HG03060 (cell line): Measurements from ENCODE around the gene RPL38.
"Not testable (repeated sequence)": the region's sequence is repeated elsewhere in the genome, so short reads cannot be mapped to it uniquely, and the experiment has no call there.

ENCODE experiments used
- ATAC-seq: cut with Tn5 transposase; IDR thresholded peaks from one replicate; pipeline ENCODE4 v1.9.1; 2021; ENCODE audit warnings: low read depth, moderate number of reproducible peaks; ENCODE audit not compliant: unreplicated experiment

Gene RPL38

DNA sequence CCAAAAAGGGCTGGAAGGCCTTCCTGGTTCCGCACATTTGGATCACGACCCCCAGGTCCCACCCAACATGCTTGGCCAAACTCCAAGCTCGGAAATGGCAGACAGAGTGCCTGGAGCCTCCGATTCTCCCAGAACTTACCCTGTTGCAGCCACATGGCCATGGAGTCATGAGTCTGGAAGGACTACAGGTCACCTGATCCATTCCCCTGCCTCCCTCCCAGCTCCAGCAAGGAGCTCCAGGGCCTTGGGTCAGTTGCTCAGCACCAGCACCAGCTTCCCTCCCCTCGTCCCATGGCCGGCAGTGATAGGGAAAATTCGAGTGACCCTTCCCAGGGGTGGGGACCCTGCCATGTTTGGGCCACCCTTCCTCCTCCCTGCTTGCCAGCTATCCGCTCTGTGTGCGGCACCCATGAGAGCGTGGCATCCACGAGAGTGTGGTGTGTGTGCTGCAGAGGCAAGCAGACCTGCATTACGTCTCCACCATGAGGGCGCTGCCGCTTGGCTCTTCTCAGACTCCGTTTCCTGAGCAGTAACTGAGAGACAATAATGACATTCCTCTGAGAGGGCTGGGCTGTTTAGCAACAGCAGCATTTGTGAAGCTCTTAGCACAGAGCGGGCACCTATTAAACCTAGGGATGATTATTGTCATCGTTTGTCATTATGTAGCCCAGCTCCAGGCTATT is 21.3 kb upstream of the RPL38 start:
- no peak for ATAC-seq

DNA sequence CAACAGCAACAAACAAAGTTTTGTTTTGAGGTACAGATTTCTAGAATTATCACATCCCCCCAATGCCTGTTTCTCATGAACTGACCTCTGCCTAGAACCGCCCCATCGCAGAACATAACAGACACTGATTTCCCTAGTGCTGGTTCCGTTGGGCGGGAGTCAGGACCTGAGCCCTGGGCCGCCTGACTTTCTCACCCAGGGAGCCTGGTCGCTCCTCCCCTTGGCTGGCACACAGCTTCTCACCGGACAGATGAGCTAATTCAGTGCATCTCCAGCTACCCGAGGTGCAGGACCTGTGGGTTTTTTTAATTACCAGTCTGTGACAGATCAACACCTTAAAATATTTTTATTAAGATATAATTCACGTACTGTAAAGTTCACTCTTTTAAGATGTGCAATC is 20.1 kb upstream of the RPL38 start:
- ATAC-seq = no peak

DNA sequence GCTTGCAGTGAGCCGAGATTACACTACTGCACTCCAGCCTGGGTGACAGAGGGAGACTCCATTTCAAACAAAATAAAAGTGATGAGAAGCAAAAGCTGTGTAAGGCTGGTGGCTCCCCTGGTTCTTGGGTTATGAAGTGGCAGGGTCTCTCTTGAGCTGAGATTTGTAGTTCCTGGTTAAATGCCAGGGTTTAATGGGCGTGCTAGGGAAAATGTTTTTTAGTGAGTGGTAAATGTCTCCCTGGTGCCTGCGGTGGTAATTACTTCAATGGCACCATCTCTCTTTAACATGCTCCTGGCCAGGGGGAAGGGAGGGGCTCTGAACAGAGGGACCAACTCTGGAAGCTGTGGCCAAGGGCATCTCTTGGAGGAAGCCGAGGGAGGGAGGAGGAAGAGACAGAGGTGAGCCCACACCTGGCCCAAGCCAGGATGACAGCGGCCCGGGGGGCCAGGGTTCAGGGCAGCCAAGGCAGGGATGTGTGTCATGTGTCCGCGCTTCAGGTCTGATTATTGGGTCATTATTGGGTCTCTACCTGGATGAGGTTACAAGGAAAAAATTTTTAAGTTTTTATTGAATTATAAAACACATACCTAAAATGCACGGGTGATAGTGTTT is 17.8 kb upstream of the RPL38 start:
- ATAC-seq = no peak

DNA sequence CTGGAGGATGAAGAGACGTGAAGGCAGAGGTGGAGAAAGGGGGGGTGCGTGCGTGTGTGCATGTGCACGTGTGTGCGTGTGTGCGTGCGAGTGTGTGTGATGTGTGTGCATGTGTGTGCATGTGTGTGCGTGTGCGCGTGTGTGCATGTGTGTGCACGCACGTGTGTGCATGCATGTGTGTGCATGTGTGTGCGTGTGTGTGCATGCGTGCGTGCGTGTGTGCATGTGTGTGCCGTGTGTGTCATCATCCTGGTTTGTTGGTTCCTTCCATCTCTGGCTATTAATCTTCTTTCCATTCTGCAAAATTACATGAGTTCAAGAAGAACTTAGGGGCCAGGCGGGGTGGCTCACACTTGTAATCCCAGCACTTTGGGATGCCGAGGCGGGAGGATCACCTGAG is 17.0 kb upstream of the RPL38 start:
- ATAC-seq = no peak

DNA sequence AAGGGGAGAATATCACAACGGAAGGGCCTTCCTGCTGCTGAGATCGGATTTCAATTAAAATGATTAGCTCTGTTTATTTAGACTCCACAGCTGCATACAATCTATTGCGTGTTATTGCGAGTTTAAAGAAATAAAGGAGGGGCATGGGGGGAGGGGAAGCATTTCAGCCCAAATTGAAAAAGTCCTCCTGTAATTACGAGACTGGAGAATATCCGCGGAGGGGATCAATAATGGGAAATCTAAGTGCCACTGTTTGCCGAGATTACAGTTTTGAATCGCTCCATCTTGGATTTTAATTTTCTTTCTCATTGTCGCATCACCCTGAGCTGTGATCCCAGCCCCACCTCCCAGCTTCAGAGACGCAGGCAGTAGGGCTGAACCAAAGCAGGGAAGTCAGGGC is 15.7 kb upstream of the RPL38 start:
- ATAC-seq = no peak

DNA sequence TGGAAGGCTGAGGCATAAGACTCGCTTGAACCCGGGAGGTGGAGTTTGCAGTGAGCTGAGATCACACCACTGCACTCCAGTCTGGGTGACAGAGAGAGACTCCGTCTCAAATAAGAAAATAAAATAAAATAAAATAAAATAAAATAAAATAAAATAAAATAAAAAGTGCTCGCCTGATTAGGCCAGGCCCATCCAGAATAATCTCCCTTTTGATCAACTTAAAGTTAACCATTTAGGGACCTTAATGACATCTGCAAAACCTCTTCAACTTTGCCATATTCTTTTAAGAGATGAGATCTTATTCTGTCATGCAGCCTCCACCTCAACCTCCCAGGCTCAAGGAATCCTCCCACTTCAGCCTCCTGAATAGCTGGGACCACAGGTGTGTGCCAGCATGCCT is 14.8 kb upstream of the RPL38 start:
- ATAC-seq = not testable (repeated sequence)

DNA sequence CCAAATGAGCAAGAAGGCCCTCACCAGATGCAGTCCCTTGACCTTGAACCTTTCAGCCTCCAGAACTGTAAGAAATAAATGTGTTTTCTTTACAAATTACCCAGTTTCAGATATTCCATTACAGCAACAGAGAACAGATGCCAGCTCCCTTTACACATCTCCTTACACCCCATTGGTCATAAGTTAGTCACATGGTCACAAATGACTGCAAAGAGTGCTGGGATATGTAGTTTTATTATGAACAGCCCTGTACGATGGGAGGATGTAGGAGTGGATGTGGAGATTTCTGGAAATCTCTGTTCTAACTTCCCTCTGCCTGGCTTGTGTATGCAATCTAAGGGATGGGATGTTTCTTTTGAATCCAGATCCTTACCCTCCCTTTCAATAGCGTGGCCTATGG is 13.3 kb upstream of the RPL38 start:
- no peak for ATAC-seq

DNA sequence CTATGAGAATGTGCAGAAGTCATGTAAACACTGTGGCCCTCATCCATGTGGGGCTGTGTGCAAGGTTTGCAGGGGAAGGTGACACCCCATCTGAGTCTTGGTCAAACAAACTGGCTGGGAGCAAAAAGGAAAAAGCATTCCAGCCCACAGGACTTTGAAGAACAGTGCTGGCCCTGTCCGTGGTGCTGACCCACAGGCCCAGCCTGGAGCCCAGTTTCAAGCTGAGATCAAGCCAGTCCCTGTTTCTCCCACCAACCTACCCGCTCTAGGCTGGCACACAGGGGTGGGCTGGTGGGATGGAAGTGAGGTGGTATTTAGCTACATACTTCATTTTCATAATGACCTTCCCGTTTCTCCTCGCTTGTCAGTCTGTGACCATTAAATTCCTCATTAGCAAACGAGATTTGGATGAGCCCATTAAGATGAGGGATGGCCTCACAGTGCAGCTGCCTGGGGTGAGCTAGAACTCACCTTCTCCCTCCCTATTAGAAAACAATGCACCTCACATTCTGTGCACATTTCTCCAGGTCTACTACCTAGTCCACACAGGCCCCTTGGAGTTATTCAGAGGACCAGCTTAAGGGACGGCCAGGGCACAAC is 12.6 kb upstream of the RPL38 start:
- ATAC-seq = no peak

DNA sequence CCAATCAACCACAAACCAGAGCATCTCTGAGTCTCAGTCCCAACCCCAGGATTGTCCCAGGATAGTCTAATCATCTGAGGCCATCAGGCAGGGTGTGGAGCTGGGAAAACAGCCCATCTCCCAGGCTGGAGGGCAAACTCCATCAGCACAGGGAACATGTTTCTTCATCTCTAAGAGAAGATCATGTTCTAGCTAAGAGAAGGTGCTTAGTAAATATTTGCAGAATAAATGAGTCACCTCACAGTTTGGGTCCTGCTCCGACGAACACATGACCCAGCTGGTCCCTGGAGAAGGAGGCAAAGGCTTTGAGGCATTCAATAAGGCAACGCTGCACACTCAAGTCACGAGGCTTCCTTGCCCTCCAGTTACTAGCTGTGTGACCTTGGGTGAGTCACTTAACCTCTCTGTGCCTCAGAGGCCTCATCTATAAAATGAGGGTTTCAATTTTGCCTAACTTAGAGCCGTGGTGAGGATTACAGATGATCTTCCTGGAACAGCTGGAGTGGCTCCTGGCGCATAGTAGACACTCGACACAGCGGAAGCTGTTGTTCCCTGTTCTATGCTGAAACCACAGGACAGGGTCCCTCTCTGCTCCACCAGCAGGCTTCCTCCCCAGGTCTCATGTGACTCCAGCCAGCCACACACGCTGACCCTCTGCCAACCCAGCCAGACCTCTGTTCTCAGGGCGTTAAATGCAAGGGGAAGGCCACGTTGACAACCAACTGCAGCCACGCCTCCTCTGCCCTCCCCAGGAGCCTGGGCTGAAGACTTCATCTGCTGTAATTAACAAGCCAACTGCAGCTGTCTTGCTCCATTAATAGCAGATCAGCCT is 10.3 kb upstream of the RPL38 start:
- no peak for ATAC-seq

DNA sequence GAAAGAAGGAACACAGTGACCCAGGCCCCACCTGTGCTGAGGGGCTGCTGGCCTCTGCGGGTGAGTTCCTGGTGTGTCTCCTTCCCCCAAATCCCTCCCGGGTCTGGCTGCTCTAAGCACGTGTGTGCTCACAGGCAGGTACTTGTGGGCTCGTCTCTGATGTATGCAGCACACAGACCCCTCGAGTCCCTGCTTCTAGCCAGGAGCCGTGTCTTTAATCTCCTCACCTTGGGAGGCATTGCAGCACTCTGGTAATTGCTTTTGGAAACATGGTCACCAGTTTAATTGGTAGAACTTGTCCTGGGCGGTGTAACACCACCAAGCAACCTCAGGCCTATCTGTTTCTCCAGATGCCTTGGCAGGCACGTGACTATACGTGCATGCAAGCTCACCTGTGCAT is 8.8 kb upstream of the RPL38 start:
- no peak for ATAC-seq

DNA sequence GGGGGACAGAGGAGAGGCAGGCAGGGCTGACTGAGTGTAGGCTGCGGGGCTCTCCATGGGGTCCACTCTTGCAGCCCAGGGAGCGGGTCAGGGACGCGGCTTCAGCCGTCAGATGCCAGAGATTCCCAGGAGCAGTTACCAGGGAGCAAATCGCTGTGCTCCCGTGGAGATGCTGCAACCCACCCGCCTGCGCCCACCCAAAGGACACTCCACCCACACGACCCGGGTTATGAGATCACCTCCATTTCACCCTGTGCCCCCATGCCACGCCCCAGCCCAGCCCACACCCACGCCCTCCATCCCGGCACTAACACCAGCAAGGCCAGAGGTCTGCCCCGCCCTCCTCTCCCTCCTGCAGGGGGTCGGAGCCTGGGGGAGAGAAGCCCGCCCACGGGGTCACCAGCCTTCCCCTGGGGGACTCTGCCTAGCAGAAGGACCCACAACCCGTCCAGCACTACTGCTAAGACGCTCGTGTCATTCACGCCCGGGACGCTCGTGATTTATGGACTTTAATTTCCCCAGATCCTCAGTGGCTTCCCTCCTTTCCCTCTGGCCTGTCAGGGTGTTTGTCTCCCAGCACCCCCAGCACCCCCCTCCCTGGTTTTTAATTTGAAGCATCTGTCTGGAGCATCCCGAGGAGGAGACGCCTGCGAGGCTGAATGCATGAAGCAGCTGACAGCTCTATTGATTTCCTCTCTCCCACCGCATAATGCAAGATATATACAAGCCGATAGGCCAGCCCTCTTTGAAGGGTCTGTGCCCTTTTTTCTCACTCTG is 6.7 kb upstream of the RPL38 start:
- no peak for ATAC-seq

DNA sequence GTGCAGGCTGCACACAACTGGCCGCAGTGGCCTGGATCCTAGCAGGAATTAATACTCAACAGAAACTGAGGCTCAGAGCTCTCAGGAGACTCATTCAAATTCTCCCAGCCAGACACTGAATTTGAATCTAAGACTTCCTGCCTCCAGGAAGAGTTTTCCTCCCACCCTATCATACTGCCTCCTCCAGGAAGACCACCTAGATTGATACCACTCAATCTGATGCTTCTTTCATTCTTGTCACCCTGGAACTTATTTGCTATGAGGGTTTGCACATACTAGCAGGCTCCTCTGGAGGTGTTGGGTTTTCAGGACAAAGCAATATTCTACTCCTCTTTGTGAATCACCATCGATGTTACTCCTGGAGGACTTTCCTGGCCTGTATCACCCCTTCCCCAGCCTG is 5.7 kb upstream of the RPL38 start:
- no peak for ATAC-seq

DNA sequence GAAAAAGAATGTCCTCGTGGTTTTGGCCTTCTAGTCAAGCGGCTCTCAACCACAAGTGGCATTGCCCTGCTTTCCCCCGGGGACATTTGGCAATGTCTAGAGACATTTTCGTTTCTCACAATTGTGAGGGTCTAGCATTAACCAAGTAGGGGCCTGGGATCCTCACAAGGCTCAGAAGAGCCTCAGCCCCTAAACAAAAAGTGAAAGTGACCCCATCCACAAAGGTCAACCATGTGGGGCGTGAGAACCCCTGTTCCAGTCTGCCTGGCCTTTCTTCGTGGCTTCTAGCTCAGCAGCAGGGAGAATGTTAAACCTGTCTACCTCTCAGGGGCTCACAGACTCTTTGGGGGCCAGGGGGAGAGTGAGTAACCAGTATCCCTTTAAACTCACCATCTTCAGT is 4.8 kb upstream of the RPL38 start:
- ATAC-seq = no peak

DNA sequence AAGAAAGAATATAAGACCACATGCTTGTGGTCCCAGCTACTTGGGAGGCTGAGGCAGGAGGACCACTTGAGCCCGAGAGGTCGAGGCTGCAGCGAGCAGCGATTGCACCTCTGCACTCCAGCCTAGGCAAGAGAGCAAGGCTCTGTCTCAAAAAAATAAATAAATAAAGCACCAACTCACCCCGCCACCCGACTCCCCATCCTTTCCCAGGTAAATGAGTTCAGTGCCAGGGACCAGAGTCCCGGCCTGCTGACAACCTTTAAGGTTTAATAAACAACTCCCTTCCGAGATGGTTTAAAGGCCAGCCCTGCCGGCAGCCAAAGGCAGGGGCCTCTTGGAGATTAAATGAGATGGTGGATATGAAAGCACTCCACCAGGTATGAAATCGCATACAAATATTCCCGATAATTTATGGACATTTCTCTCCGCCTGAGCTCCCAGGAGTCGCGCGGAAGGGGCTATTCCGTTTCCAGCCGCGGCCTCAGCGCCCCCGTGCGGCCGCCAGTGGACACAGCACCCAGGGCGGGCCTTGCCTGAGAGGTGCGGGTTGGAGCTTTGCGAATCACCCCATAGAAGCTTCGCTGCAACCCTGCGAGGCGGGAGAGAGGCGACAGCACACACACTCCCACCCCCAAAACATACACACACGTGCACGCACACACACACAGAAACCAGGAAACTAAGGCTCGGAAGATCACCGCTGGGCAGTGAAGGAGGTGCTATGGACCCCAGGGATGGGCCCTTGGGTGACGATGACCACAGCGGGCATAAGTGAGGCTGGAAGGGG is 4.0 kb upstream of the RPL38 start:
- ATAC-seq = no peak

DNA sequence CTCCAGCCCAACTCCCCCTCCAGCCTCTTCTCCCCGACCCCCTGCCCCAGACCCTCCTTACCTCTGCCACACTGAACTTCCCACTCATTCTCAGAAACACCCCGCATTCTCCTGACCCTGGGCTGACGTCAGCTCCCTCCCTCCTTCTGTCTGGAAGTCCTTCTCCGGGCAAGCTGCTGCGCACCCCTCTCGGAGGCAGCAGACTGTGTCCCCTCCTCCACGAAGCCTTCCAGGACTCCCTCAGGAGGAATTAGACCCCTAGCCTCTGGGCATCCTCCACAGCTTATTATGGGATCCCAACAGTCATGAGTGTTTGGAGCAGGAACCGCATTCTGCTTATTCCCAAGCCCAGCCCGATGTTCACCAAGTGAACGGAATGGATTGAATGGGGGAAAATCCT is 3.4 kb upstream of the RPL38 start:
- no peak for ATAC-seq

DNA sequence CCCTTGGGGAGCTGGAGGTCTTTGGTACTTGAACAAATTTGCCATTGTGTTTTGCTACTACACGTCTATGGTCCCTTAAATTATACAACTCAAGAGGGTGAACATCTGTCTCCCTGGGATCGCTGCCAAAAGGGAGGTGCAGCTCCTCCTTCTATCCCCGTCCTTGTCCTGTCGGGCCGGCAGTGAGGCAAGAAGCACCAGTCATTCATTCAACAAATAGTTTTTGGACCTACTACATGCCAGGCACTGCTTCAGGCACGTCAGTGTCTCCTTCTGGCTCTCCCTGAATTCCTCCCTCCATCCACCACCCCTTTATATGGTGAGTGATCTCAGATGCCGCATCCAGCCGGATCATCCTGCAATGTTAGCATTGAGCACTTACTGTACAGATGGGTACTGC is 2.2 kb upstream of the RPL38 start:
- ATAC-seq = no peak

DNA sequence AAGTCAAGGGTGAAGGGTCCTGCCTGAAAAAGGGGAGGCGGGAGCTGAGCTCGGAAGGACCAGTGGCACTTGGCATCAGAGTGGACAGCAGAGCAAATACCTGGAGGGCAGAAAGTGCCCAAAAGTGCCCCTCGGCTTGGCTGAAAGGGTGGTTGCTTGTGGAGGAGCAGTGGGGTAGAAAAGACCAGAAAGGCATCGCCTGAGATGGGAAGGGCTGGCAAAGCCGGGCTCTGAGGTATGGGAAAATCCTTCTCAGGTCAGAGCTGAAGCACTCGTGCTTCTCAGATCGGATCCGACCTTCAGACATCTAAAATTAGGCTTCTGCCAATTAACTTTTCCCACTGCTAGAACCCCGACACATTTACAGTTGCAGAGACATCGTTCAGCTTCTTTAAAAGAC is 1.5 kb upstream of the RPL38 start:
- ATAC-seq = no peak

DNA sequence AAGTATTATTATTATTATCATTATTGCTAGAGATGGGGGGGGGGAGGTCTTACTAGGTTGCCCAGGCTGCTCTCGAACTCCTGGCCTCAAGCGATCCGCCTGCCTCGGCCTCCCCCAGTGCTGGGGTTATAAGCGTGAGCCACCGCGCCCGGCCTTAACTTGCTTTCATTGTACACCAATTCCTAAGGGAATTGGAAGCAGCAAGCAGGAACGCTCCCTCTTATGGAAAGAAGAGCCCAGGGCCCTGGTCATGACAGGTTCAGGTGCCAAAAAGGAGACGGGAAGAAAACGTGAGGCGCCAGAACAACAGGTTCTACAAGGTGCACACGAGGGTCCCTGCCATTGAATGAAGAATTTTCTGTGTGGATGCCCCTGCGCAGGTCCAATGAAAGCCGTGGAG is 540 bp upstream of the RPL38 start:
- no peak for ATAC-seq

DNA sequence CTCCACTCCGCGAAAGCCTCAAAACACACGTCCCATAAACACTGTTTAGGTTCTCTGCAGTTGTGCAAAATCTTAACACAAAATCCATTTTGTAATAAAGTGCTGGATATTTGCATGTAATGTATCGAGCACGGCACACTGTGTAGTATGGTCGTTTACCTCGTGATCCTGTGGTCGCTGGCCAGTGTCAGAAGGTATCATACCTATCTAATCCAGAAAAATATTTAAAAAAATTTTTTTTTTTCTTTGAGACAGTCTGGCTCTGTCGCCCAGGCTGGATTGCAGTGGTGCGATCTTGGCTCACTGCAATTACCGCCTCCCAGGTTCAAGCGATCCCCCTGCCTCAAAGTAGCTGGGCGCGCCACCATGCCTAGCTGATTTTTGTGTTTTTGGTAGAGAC is 996 bp downstream of the RPL38 start:
- ATAC-seq = no peak

DNA sequence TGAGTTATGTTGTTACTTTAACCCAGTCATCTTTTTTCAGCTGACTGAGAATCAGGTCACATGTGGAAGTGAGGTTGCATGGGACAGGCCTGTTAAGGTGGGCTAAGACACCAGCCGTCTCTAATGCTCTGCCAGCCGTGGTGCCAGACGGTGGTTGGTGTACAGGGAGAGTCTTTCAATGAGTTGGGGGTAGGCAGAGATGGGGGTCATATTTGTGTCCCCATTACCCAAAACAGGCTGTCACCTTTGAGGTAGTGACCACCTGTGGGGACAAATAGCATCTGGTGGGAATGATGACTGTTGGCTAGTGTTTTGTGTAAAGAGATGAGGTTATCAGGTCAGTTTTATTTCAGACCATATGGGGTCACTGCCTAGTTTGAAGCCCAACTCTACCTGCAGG is 1.8 kb downstream of the RPL38 start:
- no peak for ATAC-seq
